HepG2 (cell line): ENCODE measurements around the gene HES1. TPM values are rescaled to one million over a fixed set of nuclear protein-coding genes. Genes with fewer than 3 reads are reported as not detected.

ENCODE experiments used
- CCDC6 ChIP-seq: sonication (generic); formaldehyde crosslinking; IDR thresholded peaks from 2 replicates; pipeline ENCODE4 v1.8.1; 2022; ENCODE audit warnings: mild to moderate bottlenecking, missing genetic modification reagents, moderate library complexity
- HNRNPK ChIP-seq: fragments of 200-400 bp; formaldehyde crosslinking; IDR thresholded peaks from 2 replicates; pipeline ENCODE4 v1.6.1; 2018; ENCODE audit warnings: low read length, low read depth, moderate library complexity, mild to moderate bottlenecking; ENCODE audit not compliant: poor library complexity, severe bottlenecking
- HOMEZ ChIP-seq: IDR thresholded peaks from 2 replicates; pipeline ENCODE4 v1.6.1; 2016; ENCODE audit warnings: low read depth
- IRF9 ChIP-seq: sonication (generic); formaldehyde crosslinking; IDR thresholded peaks from 2 replicates; pipeline ENCODE4 v1.8.0; 2022; ENCODE audit warnings: missing genetic modification reagents, mild to moderate bottlenecking, borderline replicate concordance
- NRL ChIP-seq: sonication (generic); formaldehyde crosslinking; IDR thresholded peaks from 2 replicates; pipeline ENCODE4 v1.5.0; 2020; ENCODE audit warnings: missing genetic modification reagents, mild to moderate bottlenecking, moderate library complexity, borderline replicate concordance
- SOX6 ChIP-seq, 2 experiments: fragments of 450-650 bp in 1 of 2; sonication (generic) in 1 of 2; formaldehyde crosslinking in 1 of 2; IDR thresholded peaks; 2 replicates each; pipeline versions ENCODE4 v1.4.0 to v1.6.1; 2017 to 2020; ENCODE audit warnings: antibody characterized with exemption in 1 of 2, mild to moderate bottlenecking in 1 of 2, missing genetic modification reagents in 1 of 2
- TCF12 ChIP-seq, 2 experiments: fragments of 450-650 bp in 1 of 2; sonication (generic) in 1 of 2; formaldehyde crosslinking in 1 of 2; IDR thresholded peaks; 2 replicates each; pipeline versions ENCODE4 v1.6.1 to v1.8.0; 2017 to 2022; ENCODE audit warnings: antibody characterized with exemption in 1 of 2, mild to moderate bottlenecking in 1 of 2, missing genetic modification reagents in 1 of 2, moderate library complexity in 1 of 2
- YEATS4 ChIP-seq: sonication (generic); formaldehyde crosslinking; IDR thresholded peaks from 2 replicates; pipeline ENCODE4 v1.4.0; 2020; ENCODE audit warnings: missing genetic modification reagents, borderline replicate concordance
- ZBTB25 ChIP-seq: IDR thresholded peaks from 2 replicates; pipeline ENCODE4 v1.6.1; 2018; ENCODE audit warnings: missing genetic modification reagents
- ZHX1 ChIP-seq: sonication (generic); formaldehyde crosslinking; IDR thresholded peaks from 2 replicates; pipeline ENCODE4 v1.8.1; 2022; ENCODE audit warnings: low read depth, mild to moderate bottlenecking, missing genetic modification reagents
- ZKSCAN8 ChIP-seq: IDR thresholded peaks from 2 replicates; pipeline ENCODE4 v1.6.1; 2016; ENCODE audit warnings: borderline replicate concordance, missing genetic modification reagents, missing compliant biosample characterization
- ZMYM4 ChIP-seq: sonication (generic); formaldehyde crosslinking; IDR thresholded peaks from 2 replicates; pipeline ENCODE4 v1.8.1; 2023; ENCODE audit warnings: mild to moderate bottlenecking, missing genetic modification reagents
- ZNF629 ChIP-seq: sonication (generic); formaldehyde crosslinking; conservative IDR thresholded peaks from 2 replicates; pipeline ENCODE4 v1.5.0; 2020; ENCODE audit warnings: missing genetic modification reagents
- polyA plus RNA-seq, 8 experiments: library from polyadenylated mRNA; depleted of rRNA in 3 of 8; stranded (reverse) in 7 of 8; unstranded in 1 of 8; fragments of >200 nt; fragmentation: Illumina TruSeq in 4 of 8; extraction: Trizol in 4 of 8; gene quantifications; 2 replicates each; pipeline versions ENCODE4 v1.2.1 to v1.2.3, GENCODE V29; 2011 to 2016; ENCODE audit warnings: low read depth in 4 of 8, missing spikeins in 1 of 8, mixed read lengths in 1 of 8; ENCODE audit not compliant: insufficient read depth in 1 of 8
- total RNA-seq, 5 experiments: library from RNA; depleted of rRNA; stranded (reverse); fragments of >200 nt; fragmentation: Illumina TruSeq; extraction: Trizol; gene quantifications; 2 replicates each; pipeline ENCODE4 v1.2.3, GENCODE V29; 2016; ENCODE audit warnings: low read depth in 1 of 5

Gene HES1
- total and polyA plus RNA-seq, 2 of the 13 experiments (the other 11 are each of a cell fraction or from before 2014, with no cell fraction given): 15.4 to 19.8 TPM

GRCh38 chr3:194089357-194090177, 46.4 kb upstream of the HES1 start (continued):
- TF ChIP-seq IRF9 (no peak), NRL (CRISPR knock-in tag) (peak; percentile 85), HNRNPK (no peak), TCF12 (IDR thresholded peaks at IDR 0.05) (no peak), TCF12 (CRISPR knock-in tag; IDR thresholded peaks at IDR 0.05) (no peak), ZNF629 (CRISPR knock-in tag) (no peak; the same call in 1 of the 2 replicates), CCDC6 (CRISPR knock-in tag) (peak; percentile 88), ZHX1 (CRISPR knock-in tag) (0 out of 2 replicates have a peak, but pooled peaks have one; percentile 56), SOX6 (IDR thresholded peaks at IDR 0.05) (no peak), SOX6 (CRISPR knock-in tag; IDR thresholded peaks at IDR 0.05) (peak; percentile 65; the same call in 1 of the 2 replicates), ZKSCAN8 (CRISPR knock-in tag) (no peak), YEATS4 (CRISPR knock-in tag) (no peak), ZMYM4 (peak; percentile 45; the same call in 1 of the 2 replicates), ZBTB25 (peak; percentile 51; the same call in 1 of the 2 replicates), HOMEZ (CRISPR knock-in tag) (peak; percentile 66; the same call in 1 of the 2 replicates)
